WTC11 (cell line): Measurements from ENCODE around the gene CPPED1. TPM values are rescaled to one million over a fixed set of nuclear protein-coding genes. Genes with fewer than 3 reads are reported as not detected.

Experiments
- ATAC-seq: fragments of 200-7000 bp; cut with Tn5 transposase; 2 replicates; pipeline ENCODE4 v1.10.0; 2021; ENCODE audit warnings: mild to moderate bottlenecking, moderate library complexity
- CTCF ChIA-PET: fragments of 300-600 bp; sonication (Branson Sonifier 250); formaldehyde crosslinking; loops from one replicate; lab custom pipeline; 2021; ENCODE audit warnings: antibody characterized with exemption; lab: Charles Lee
- POLR2A ChIA-PET: fragments of 350-600 bp; sonication (Branson Sonifier 250); formaldehyde crosslinking; loops from one replicate; lab custom pipeline; 2021; ENCODE audit warnings: antibody characterized with exemption; lab: Charles Lee
- DNase-seq: peaks from one replicate; pipeline ENCODE4 v3.0.0; 2021; ENCODE audit warnings: low spot score
- H3K27ac Mint-ChIP-seq: 2 replicates; pipeline ENCODE4 v1.8.0; 2021; ENCODE audit warnings: mixed read lengths
- H3K27me3 Mint-ChIP-seq: 2 replicates; pipeline ENCODE4 v1.8.0; 2021; ENCODE audit warnings: low read depth, mild to moderate bottlenecking, moderate library complexity, mixed read lengths
- H3K36me3 Mint-ChIP-seq: 2 replicates; pipeline ENCODE4 v1.8.0; 2021; ENCODE audit warnings: mixed read lengths
- H3K4me1 Mint-ChIP-seq: 2 replicates; pipeline ENCODE4 v1.8.0; 2022; ENCODE audit warnings: mixed read lengths
- H3K4me3 Mint-ChIP-seq: 2 replicates; pipeline ENCODE4 v1.8.0; 2021; ENCODE audit warnings: mild to moderate bottlenecking, moderate library complexity, mixed read lengths
- H3K9me3 Mint-ChIP-seq: 2 replicates; pipeline ENCODE4 v1.8.0; 2021; ENCODE audit warnings: mixed read lengths
- CBFB ChIP-seq: sonication (generic); formaldehyde crosslinking; IDR thresholded peaks from 2 replicates; pipeline ENCODE4 v1.8.1; 2022; ENCODE audit warnings: mild to moderate bottlenecking, low read depth, missing genetic modification reagents
- GABPB1 ChIP-seq: sonication (generic); formaldehyde crosslinking; IDR thresholded peaks from 2 replicates; pipeline ENCODE4 v1.8.1; 2023; ENCODE audit warnings: mild to moderate bottlenecking, missing genetic modification reagents
- SMAD3 ChIP-seq: sonication (generic); formaldehyde crosslinking; IDR thresholded peaks from 2 replicates; pipeline ENCODE4 v1.8.0; 2022; ENCODE audit warnings: missing genetic modification reagents, mild to moderate bottlenecking, borderline replicate concordance
- TEAD1 ChIP-seq: sonication (generic); formaldehyde crosslinking; IDR thresholded peaks from 2 replicates; pipeline ENCODE4 v1.8.0; 2022; ENCODE audit warnings: mild to moderate bottlenecking, missing genetic modification reagents
- microRNA-seq: library from miRNA; unstranded; fragments of <30 nt; microRNA quantifications from one replicate; pipeline ENCODE4 v1.2.0, GENCODE V29; 2022; ENCODE audit warnings: borderline number of aligned reads
- total RNA-seq: library from RNA; stranded (reverse); gene quantifications from 3 replicates; pipeline ENCODE4 v1.2.3, GENCODE V29; 2021

The CPPED1 gene
- total RNA-seq, 1 experiment from 2014 or later, result 8.8 TPM

DNA sequence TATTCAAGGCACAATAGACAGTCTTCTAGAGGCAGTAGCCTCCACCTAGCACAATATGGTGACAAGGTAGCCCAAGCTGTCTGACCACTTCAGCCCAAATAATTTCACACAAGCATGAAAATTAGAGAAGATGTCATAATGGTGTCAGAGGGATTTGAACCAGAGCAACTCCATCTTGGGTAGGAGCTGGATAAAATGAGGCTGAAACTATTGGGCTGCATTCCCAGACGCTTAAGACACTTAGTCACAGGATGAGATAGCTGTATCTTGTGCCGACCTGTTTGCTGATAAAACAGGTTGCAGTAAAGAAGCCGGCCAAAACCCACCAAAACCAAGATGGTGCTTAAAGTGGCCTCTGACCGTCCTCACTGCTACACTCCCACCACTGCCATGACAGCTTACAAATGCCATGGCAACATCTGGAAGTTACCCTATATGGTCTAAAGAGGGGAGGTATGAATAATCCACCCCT lies 192.6 kb downstream of the CPPED1 start (continued):
- TF ChIP-seq CBFB (CRISPR knock-in tag), result no peak
- TF ChIP-seq SMAD3 (CRISPR knock-in tag), result no peak
- TF ChIP-seq, all 79 proteins: peak for 0

DNA sequence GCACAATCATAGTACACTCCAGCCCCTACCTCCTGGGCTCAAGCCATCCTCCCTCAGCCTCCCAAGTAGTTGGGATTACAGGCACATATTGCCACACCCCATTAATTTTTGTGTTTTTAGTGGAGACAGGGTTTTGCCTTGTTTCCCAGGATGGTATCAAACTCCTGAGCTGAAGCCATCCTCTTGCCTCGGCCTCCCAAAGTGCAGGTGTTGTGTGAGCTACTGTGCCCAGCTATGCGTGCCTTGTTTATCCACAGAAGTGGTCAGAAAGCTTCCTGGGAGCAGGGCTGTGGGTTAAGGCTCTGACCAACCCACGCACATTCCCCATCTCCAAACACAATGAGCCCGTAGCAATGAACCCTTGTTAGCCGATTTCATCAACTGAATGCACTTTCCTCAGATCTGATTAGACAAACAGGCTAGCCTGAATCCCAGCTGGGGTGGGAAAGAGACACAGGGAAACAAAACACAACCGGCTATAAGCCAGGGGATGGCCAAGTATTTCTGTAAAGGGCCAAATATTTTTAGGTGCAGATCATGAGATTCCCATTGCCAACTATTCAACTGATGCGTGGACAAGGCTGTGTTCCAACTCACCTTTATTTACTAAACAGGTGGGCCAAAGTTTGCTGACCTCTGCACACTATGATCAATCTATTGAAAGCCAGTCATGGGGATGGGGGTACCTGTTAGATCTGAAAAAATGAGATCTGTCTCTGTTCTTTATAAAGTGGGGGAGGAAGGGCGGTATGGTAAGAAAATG lies 193.6 kb downstream of the CPPED1 start:
- ATAC-seq (no peak), DNase-seq (no peak)
- CTCF ChIA-PET, result no interaction called here
- Mint-ChIP-seq H3K4me1 (peaks cover 29% of the 10 kb centered on the region), H3K27ac (no peak overlapping the region), H3K9me3 (peaks cover 18% of the 10 kb centered on the region), H3K27me3 (peaks cover 4% of the 10 kb centered on the region), H3K36me3 (no peaks in the 10 kb centered on the region), H3K4me3 (no peak overlapping the region)
- POLR2A ChIA-PET, result no interaction called here
- TF ChIP-seq GABPB1 (CRISPR knock-in tag) (peak; percentile 49), TEAD1 (CRISPR knock-in tag) (no peak)

Small RNA genes lying within 50 kb of the gene (microRNA-seq; reads per million reads assigned to microRNA genes)
- gene MIR4718, result not detected

Other genes starting within 250 kb of the CPPED1 start
- gene SHISA9, start 97.7 kb upstream of the CPPED1 start, total RNA-seq, result 37.5 to 39.3 TPM (median 38.8 TPM) in 3 replicates